SK-N-MC (cell line): ENCODE measurements around the gene ETFBKMT.

Source experiments
- EZH2 ChIP-seq: fragments of 200-600 bp; sonication (generic); IDR thresholded peaks from one replicate; pipeline ENCODE4 v1.6.1; 2017; ENCODE audit warnings: antibody characterized with exemption
- POLR2AphosphoS5 ChIP-seq: IDR thresholded peaks from 2 replicates; pipeline ENCODE4 v1.6.1; 2012; ENCODE audit warnings: mild to moderate bottlenecking, low read depth, low read length, borderline replicate concordance

DNA sequence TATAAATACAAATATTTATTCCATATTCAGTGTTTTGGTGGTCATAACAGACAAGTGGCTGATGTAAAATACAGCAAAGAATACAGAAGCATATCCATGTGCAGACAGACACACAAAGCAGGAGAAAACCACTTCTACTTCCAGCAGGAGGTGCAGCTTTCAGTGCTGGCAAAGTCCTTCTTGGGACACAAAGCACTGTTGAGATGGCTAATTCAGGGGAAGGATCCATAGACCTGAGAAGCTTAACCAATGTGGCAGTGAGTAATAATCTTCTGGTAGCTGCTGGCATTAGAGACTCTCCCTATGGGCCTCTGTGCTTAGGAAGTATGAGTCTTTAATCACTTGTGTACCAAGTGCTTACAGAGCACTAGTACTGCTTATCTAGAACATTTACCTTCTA lies 42.6 kb downstream of the ETFBKMT start:
- TF ChIP-seq POLR2AphosphoS5 (no peak), EZH2 (no peak)
